ENCODE data around the gene KIR2DL3.
"Not testable (repeated sequence)": the region's sequence is repeated elsewhere in the genome, so short reads cannot be mapped to it uniquely, and the experiment has no call there.

Gene KIR2DL3

GRCh38 chr19:54744080-54744479 lies 5.8 kb downstream of the KIR2DL3 start:
- DNase-seq (ENCODE audit: low read depth) = not testable (repeated sequence)

- DNase-seq (ENCODE audit: low read depth) = not testable (repeated sequence)
Measured at GRCh38 chr19:54747614-54748322, 9.5 kb downstream of the KIR2DL3 start.

GRCh38 chr19:54750276-54750675 lies 12.0 kb downstream of the KIR2DL3 start:
- not testable (repeated sequence) for DNase-seq (ENCODE audit: low read depth)

- peak; percentile 12 for DNase-seq (ENCODE audit: low read depth)
Measured at GRCh38 chr19:54756204-54757110, 18.1 kb downstream of the KIR2DL3 start.

- DNase-seq (ENCODE audit: low read depth) = not testable (repeated sequence)
Measured at GRCh38 chr19:54758577-54758976, 20.3 kb downstream of the KIR2DL3 start.

- DNase-seq (ENCODE audit: low read depth) = not testable (repeated sequence)
Measured at GRCh38 chr19:54764219-54764618, 25.9 kb downstream of the KIR2DL3 start.

GRCh38 chr19:54766464-54766863 lies 28.2 kb downstream of the KIR2DL3 start:
- DNase-seq (ENCODE audit: low read depth) = not testable (repeated sequence)

GRCh38 chr19:54769646-54770045 lies 31.3 kb downstream of the KIR2DL3 start, which contains the start of gene KIR2DL1:
Gene KIR2DL1 (plus strand): TSS chr19:54769793. CDS start chr19:54769851, 58 bp downstream.
- not testable (repeated sequence) for DNase-seq (ENCODE audit: low read depth)

- DNase-seq (ENCODE audit: low read depth) = not testable (repeated sequence)
Measured at GRCh38 chr19:54770511-54770910, 32.2 kb downstream of the KIR2DL3 start.

- peak; percentile 6 for DNase-seq (ENCODE audit: low read depth)
Measured at GRCh38 chr19:54771018-54771960, 33.0 kb downstream of the KIR2DL3 start.

- DNase-seq (ENCODE audit: low read depth) = not testable (repeated sequence)
Measured at GRCh38 chr19:54772666-54773065, 34.4 kb downstream of the KIR2DL3 start.

GRCh38 chr19:54775095-54775815 lies 36.9 kb downstream of the KIR2DL3 start:
- DNase-seq (ENCODE audit: low read depth) = not testable (repeated sequence)

- not testable (repeated sequence) for DNase-seq (ENCODE audit: low read depth)
Measured at GRCh38 chr19:54775830-54776229, 37.5 kb downstream of the KIR2DL3 start.

- DNase-seq (ENCODE audit: low read depth) = not testable (repeated sequence)
Measured at GRCh38 chr19:54777851-54778250, 39.5 kb downstream of the KIR2DL3 start.

GRCh38 chr19:54778896-54779295 lies 40.6 kb downstream of the KIR2DL3 start:
- not testable (repeated sequence) for DNase-seq (ENCODE audit: low read depth)

GRCh38 chr19:54782916-54783315 lies 44.6 kb downstream of the KIR2DL3 start:
- DNase-seq (ENCODE audit: low read depth) = not testable (repeated sequence)

- DNase-seq (ENCODE audit: low read depth) = not testable (repeated sequence)
Measured at GRCh38 chr19:54786091-54786723, 47.9 kb downstream of the KIR2DL3 start.

- DNase-seq (ENCODE audit: low read depth) = not testable (repeated sequence)
Measured at GRCh38 chr19:54788154-54788553, 49.8 kb downstream of the KIR2DL3 start.

GRCh38 chr19:54790711-54791110 lies 52.4 kb downstream of the KIR2DL3 start:
- no peak for DNase-seq (ENCODE audit: low read depth)

- no peak for DNase-seq (ENCODE audit: low read depth)
Measured at GRCh38 chr19:54791476-54791875, 53.2 kb downstream of the KIR2DL3 start.

All from stimulated activated CD8-positive, alpha-beta memory T cell treated with anti-CD3 and anti-CD28 coated beads, Interleukin-12 subunit alpha, Interleukin-12 subunit beta, amount 100 ng/mL, for 4 hours (primary cell).